CD4-positive, alpha-beta T cell treated with Interleukin-4 for 4 hours (primary cell): ENCODE results near the gene GPR17.

Experiments used
- DNase-seq: peaks from one replicate; pipeline ENCODE4 v3.0.0-alpha.2; 2020

The GPR17 gene

DNA sequence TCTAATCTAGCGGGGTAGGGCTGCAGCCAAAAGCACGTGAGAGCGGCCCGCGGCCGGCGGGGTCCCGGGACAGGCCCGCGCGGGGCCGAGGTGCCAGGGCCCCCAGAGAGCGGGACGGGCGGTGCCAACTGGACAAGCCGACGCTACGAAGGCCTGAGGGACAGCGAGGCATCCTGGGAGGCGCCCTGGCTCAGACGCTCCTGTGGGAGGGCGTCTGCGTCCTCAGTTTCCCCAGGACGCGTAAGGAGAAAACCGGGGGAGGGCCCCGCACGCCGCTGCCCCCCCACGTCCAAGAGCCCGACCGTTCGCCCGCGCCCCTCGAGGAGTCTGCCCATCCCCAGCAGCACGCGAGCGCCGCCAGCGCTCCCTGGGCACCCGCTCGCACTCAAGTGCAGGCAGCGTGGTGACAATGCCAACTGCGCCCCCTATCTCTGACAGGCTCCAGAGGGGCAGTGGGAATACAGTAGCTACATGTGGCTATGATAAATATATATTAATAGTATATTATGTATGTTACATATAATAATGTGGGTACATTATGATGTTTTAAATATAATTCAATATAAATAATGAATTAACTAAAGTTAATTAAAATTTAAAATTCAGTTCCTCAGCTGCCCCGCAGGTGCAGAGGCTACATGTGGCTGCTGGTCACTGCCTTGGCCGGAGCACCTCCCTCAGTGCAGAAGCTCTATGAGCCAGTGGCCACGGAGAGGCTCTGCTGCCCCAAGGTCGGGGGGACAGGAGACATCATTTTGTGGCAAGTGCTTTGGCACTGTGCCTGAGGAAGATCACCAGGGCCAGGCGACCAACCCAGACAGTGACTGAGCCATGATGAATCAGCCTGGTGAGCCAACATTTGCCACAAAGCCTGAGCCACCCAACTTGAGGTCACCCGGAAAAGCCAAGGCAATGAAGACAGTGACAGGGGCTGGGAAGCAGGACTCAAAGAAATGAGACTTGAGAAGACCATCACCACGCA is 49.8 kb downstream of the GPR17 start:
- DNase-seq, result peak; percentile 47

GRCh38 chr2:127697482-127698180 is 51.7 kb downstream of the GPR17 start:
- no peak for DNase-seq

- DNase-seq, result no peak
Measured at GRCh38 chr2:127698553-127699355, 52.8 kb downstream of the GPR17 start.

DNA sequence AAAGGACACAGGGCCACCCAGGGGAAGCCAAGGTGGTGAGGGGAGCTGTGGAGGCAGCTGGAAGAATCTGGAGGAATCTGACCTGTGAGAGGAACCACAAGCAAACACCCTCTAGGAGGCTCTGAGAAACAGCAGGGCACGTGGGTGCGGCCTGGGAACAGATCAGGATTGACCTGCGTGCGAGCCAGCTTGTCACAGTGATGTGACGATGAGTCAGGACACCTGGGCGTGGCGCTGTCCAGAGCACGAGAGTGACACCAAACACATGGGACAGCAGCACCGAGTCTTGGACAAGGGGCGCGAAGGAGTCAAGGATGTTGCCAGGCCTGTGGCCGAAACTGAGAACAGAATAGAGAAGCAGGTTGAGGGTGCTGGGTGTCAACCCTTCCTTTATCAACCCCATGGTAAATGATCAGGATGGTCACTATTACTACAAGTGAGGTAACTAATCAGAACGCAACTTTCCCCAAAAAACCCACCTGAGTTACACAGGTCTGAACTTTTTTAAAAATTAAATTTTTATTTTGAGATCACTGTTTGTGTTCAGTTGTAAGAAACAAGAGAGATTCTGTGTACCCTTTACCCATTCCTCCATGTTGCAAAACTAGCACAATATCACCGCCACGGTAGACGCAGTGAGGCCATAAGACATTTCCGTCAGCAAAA is 54.7 kb downstream of the GPR17 start:
- peak; percentile 41 for DNase-seq

GRCh38 chr2:127701193-127701650 is 55.3 kb downstream of the GPR17 start, which contains the start of gene SFT2D3:
Gene SFT2D3 (plus strand): TSS chr2:127701497. CDS start chr2:127701529, 32 bp downstream.
- peak; percentile 91 for DNase-seq

DNA sequence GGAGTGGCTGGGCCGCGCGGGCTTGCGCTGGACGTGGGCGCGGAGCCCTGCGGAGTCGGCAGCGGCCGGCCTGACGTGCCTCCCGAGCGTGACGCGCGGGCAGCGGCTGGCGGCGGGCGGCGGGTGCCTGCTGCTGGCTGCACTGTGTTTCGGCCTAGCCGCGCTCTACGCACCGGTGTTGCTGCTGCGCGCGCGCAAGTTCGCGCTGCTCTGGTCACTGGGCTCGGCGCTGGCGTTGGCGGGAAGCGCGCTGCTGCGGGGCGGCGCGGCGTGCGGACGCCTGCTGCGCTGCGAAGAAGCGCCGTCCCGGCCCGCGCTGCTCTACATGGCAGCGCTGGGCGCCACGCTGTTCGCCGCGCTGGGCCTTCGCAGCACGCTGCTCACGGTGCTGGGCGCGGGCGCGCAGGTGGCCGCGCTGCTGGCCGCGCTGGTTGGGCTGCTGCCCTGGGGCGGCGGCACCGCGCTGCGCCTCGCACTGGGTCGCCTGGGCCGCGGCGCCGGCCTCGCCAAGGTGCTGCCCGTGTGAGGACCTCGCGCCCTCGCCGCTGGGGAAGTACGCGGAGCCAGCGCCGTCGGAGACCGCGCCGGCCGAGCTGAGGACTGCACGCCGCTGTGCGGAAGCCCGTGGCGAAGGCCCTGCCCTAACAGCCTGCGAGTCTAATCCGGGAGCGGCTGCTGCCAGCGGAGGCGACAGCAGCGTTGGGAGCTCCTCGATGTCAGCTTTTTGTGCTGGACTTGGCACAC is 55.9 kb downstream of the GPR17 start:
- peak; percentile 81 for DNase-seq
